K562 (cell line): ENCODE results near the gene RNF26. TPM values are rescaled to one million over a fixed set of nuclear protein-coding genes. Genes with fewer than 3 reads are reported as not detected.
"Not testable (repeated sequence)": the region's sequence is repeated elsewhere in the genome, so short reads cannot be mapped to it uniquely, and the experiment has no call there.

Experiments
- ATAC-seq: fragments of 200-7000 bp; cut with Tn5 transposase; 3 replicates; pipeline ENCODE4 v1.9.1; 2020; ENCODE audit warnings: moderate library complexity
- BruUV-seq: library from RNA; stranded (reverse); fragments of 400-500 nt; replicated peaks from 2 replicates; lab custom pipeline; 2021; lab: Mats Ljungman, UMichigan
- CTCF ChIA-PET: fragments of 300-600 bp; formaldehyde crosslinking; extraction: SDS; loops from one replicate; lab custom pipeline; 2021; ENCODE audit warnings: low intra/inter-chr PET ratio; lab: Yijun Ruan, JAX
- POLR2A ChIA-PET: fragments of 300-600, 350-650 bp; sonication (Branson Sonifier 250); formaldehyde crosslinking; extraction: SDS; loops from one replicate; lab custom pipeline; 2021; ENCODE audit warnings: antibody characterized with exemption, inconsistent platforms; lab: Yijun Ruan, JAX
- DNase-seq, 4 experiments: peaks; one replicate each; pipeline versions ENCODE4 v3.0.0 to v3.0.0-alpha.2; 2011 to 2018; ENCODE audit warnings: low spot score in 3 of 4, mixed read lengths in 3 of 4; ENCODE audit errors: extremely low read depth in 1 of 4
- FAIRE-seq: peaks from 2 replicates; lab custom pipeline; 2011; peaks lifted over from hg19 to GRCh38; lab: Jason Lieb, UNC
- H2AFZ ChIP-seq: 2 replicates; pipeline ENCODE4 v1.6.0; 2011; ENCODE audit warnings: low read depth, low read length, control low read depth, inconsistent platforms
- H3K27ac ChIP-seq: fragments of 200-600 bp; 3 replicates; pipeline ENCODE4 v1.8.0; 2011; ENCODE audit warnings: low read depth, mild to moderate bottlenecking, control low read depth, inconsistent platforms, low read length, moderate library complexity, mixed read lengths; ENCODE audit errors: extremely low read depth
- H3K27me3 ChIP-seq, 2 experiments: fragments of 300-600 bp in 1 of 2; 2 replicates in 1 of 2; 3 replicates in 1 of 2; pipeline versions ENCODE4 v1.6.0 to v1.8.0; 2011; ENCODE audit warnings: inconsistent platforms in 2 of 2, low read length in 2 of 2, mild to moderate bottlenecking in 1 of 2, mixed read lengths in 1 of 2, moderate library complexity in 1 of 2; ENCODE audit not compliant: control insufficient read depth in 2 of 2, insufficient read depth in 2 of 2
- H3K36me3 ChIP-seq: fragments of 300-600 bp; 3 replicates; pipeline ENCODE4 v1.8.0; 2011; ENCODE audit warnings: mild to moderate bottlenecking, low read length, inconsistent platforms; ENCODE audit not compliant: control insufficient read depth, insufficient read depth
- H3K4me1 ChIP-seq, 2 experiments: fragments of 200-600 bp in 1 of 2; replicated peaks in 1 of 2; 2 replicates in 1 of 2; 3 replicates in 1 of 2; pipeline versions ENCODE4 v1.5.1 to v1.8.0; 2011; ENCODE audit warnings: inconsistent platforms in 2 of 2, low read length in 2 of 2, mild to moderate bottlenecking in 1 of 2, mixed read lengths in 1 of 2, moderate library complexity in 1 of 2; ENCODE audit not compliant: control insufficient read depth in 2 of 2, insufficient read depth in 2 of 2
- H3K4me2 ChIP-seq: 2 replicates; pipeline ENCODE4 v1.6.1; 2011; ENCODE audit warnings: low read length, control low read depth, inconsistent platforms, mixed read lengths; ENCODE audit not compliant: insufficient read depth
- H3K4me3 ChIP-seq: fragments of 200-600 bp; sonication (generic), shearing (Covaris generic); 2 replicates; pipeline ENCODE4 v1.5.1; 2016; ENCODE audit warnings: control low read depth, inconsistent platforms
- H3K79me2 ChIP-seq: fragments of 200-600 bp; 3 replicates; pipeline ENCODE4 v1.8.0; 2011; ENCODE audit warnings: low read length, inconsistent platforms; ENCODE audit not compliant: control insufficient read depth, insufficient read depth
- H3K9ac ChIP-seq, 2 experiments: 2 replicates each; pipeline versions ENCODE4 v1.6.0 to v1.6.1; 2011; ENCODE audit warnings: low read depth in 2 of 2, low read length in 2 of 2, control low read depth in 1 of 2, inconsistent platforms in 1 of 2, mild to moderate bottlenecking in 1 of 2, mixed read lengths in 1 of 2; ENCODE audit not compliant: insufficient read depth in 1 of 2
- H3K9me1 ChIP-seq: one replicate; pipeline ENCODE4 v1.6.0; 2011; ENCODE audit warnings: inconsistent platforms, mild to moderate bottlenecking, low read length, moderate library complexity; ENCODE audit not compliant: control insufficient read depth, insufficient read depth
- H3K9me3 ChIP-seq: replicated peaks from 2 replicates; pipeline ENCODE4 v1.5.1; 2011; ENCODE audit warnings: low read depth, low read length, inconsistent platforms; ENCODE audit not compliant: control insufficient read depth, insufficient read depth
- H4K20me1 ChIP-seq: replicated peaks from 2 replicates; pipeline ENCODE4 v1.6.1; 2011; ENCODE audit warnings: low read length, inconsistent platforms, mixed read lengths; ENCODE audit not compliant: control insufficient read depth, insufficient read depth
- RAD21 ChIP-seq, 2 experiments: fragments of 250-450 bp in 1 of 2; fragments of 450-650 bp in 1 of 2; sonication (Bioruptor Pico) in 1 of 2; formaldehyde crosslinking in 1 of 2; IDR thresholded peaks in 1 of 2; conservative IDR thresholded peaks in 1 of 2; 2 replicates each; pipeline versions ENCODE4 v1.4.0 to v1.8.0; 2020 to 2022; ENCODE audit warnings: mild to moderate bottlenecking in 2 of 2, moderate library complexity in 1 of 2
- REST ChIP-seq, 2 experiments: fragments of 450-650 bp; formaldehyde crosslinking in 1 of 2; IDR thresholded peaks; 2 replicates each; pipeline versions ENCODE4 v1.4.0 to v1.6.1; 2014 to 2020; ENCODE audit warnings: mild to moderate bottlenecking in 2 of 2, borderline replicate concordance in 1 of 2, low read depth in 1 of 2
- ZNF121 ChIP-seq: sonication (generic); formaldehyde crosslinking; conservative IDR thresholded peaks from 2 replicates; pipeline ENCODE4 v1.8.0; 2022; ENCODE audit warnings: missing genetic modification reagents
- WGBS: fragments of 100-300 bp; shearing (Covaris generic); methylation state at CpG from one replicate; pipeline ENCODE4 v1.1.6; 2016; ENCODE audit warnings: low coverage, mixed read lengths; ENCODE audit not compliant: insufficient coverage; ENCODE audit errors: missing lambda C conversion rate; 5-methylcytosine and 5-hydroxymethylcytosine counted together
- in situ Hi-C: fragments of 300-500 bp; cut with MboI; formaldehyde crosslinking; loops from 4 replicates; pipeline ENCODE4 v1.15.0; 2018; ENCODE audit warnings: inconsistent platforms, mixed read lengths
- intact Hi-C: fragments of 100-400 bp; cut with micrococcal nuclease; formaldehyde crosslinking; loops from 2 replicates; pipeline ENCODE4 v1.14.2; 2022
- polyA plus RNA-seq, 8 experiments: library from polyadenylated mRNA; depleted of rRNA in 4 of 8; stranded (reverse) in 5 of 8; unstranded in 3 of 8; fragments of >200 nt; fragmentation: Nextera tagmentation in 2 of 8; fragmentation: Illumina TruSeq in 1 of 8; extraction: Ambion mirVana in 2 of 8; extraction: Trizol in 1 of 8; gene quantifications; 2 replicates each; pipeline versions ENCODE4 v1.2.1 to v1.2.3, GENCODE V29; 2011 to 2014; ENCODE audit warnings: inconsistent platforms in 1 of 8, missing spikeins in 1 of 8
- total RNA-seq, 7 experiments: library from RNA; depleted of rRNA in 6 of 7; stranded (reverse); fragments of >200 nt in 6 of 7; fragmentation: Illumina TruSeq in 2 of 7; extraction: Trizol in 2 of 7; gene quantifications; 2 replicates each; pipeline versions ENCODE4 v1.2.1 to v1.2.3, GENCODE V29; 2011 to 2021; ENCODE audit warnings: low replicate concordance in 1 of 7

The RNF26 gene
- total and polyA plus RNA-seq, 9 of the 15 experiments (the other 6 are each of a cell fraction or from before 2014, with no cell fraction given) = 5.3 to 53.6 (median 12.7) TPM

GRCh38 chr11:119382513-119382912 lies 48.2 kb downstream of the RNF26 start:
- DNase-seq, H3K4me3 ChIP-seq, H3K27me3 ChIP-seq, H4K20me1 ChIP-seq, H3K4me2 ChIP-seq, ATAC-seq, H3K27ac ChIP-seq, FAIRE-seq: not testable (repeated sequence)
- ChIA-PET POLR2A (interaction anchor here (0.6 to 1.5 kb wide), 2 partner anchors 21 to 44 kb away, joined by 3 to 5 read pairs; no protein-coding TSS in a partner anchor), CTCF (interaction anchor here (1.3 kb wide), 1 partner anchor 93 kb away, joined by 3 read pairs; no protein-coding TSS in a partner anchor)
- Histone ChIP-seq H2AFZ (peak overlapping the region; percentile 93; the same call in 1 of the 2 replicates), H3K79me2 (peaks cover 21% of the 10 kb centered on the region)
- 87% methylated on average over 14 of the region's 14 CpGs for WGBS
- TF ChIP-seq ZNF121 (CRISPR knock-in tag) = peak; percentile 53
- TF ChIP-seq, all 486 proteins: peak for 1; not testable (repeated sequence) for 485
- H3K9me1 ChIP-seq, BruUV-seq, H3K9ac ChIP-seq, in situ Hi-C loops, H3K36me3 ChIP-seq, H3K9me3 ChIP-seq, intact Hi-C loops: not testable (repeated sequence)
- peaks cover 32 to 38% of the 10 kb centered on the region in 2 experiments for H3K4me1 ChIP-seq

GRCh38 chr11:119384332-119384731 lies 50.0 kb downstream of the RNF26 start:
- Histone ChIP-seq H3K27me3 (no peaks in the 10 kb centered on the region), H3K27ac (no peak overlapping the region), H3K36me3 (no peaks in the 10 kb centered on the region), H2AFZ (no peak overlapping the region), H3K4me1 (peaks cover 14 to 22% of the 10 kb centered on the region in 2 experiments), H3K9me3 (no peaks in the 10 kb centered on the region; the same call in 1 of the 2 replicates), H3K9ac (no peak overlapping the region), H3K9me1 (no peaks in the 10 kb centered on the region), H3K4me3 (no peak overlapping the region), H3K79me2 (peaks cover 14% of the 10 kb centered on the region), H4K20me1 (no peaks in the 10 kb centered on the region), H3K4me2 (no peak overlapping the region)
- POLR2A ChIA-PET = interaction anchor here (1.1 kb wide), 1 partner anchor 9 kb away, joined by 4 read pairs; no protein-coding TSS in a partner anchor
- no peak for ATAC-seq
- DNase-seq = peak in 1 of 4 experiments; percentile 3
- in situ Hi-C loops = no loop called here
- BruUV-seq = no TSS peak
- 58% methylated on average over 2 of the region's 2 CpGs for WGBS
- FAIRE-seq = no peak
- intact Hi-C loops = no loop called here
- CTCF ChIA-PET = interaction anchor here (1.3 kb wide), 1 partner anchor 91 kb away, joined by 4 read pairs; no protein-coding TSS in a partner anchor
- TF ChIP-seq REST (IDR thresholded peaks at IDR 0.05; ENCODE audit: borderline replicate concordance) (0 out of 2 replicates have a peak, but pooled peaks have one; percentile 6), REST (CRISPR knock-in tag; IDR thresholded peaks at IDR 0.05; ENCODE audit: low read depth) (no peak), RAD21 (CRISPR knock-in tag; conservative IDR thresholded peaks at IDR 0.05 in 1 of 2, IDR thresholded peaks at IDR 0.05 in 1 of 2) (peak in 1 of 2 experiments; percentile 27; a peak in 2 of 4 replicates)
